DMS153 treated with DMSO at 0.1 percent for 48 hours (cell line): ENCODE data around the gene BCL3.

ENCODE experiments used
- DNase-seq: peaks from one replicate; lab custom pipeline; 2025; ENCODE audit not compliant: unreplicated experiment; lab: John Stamatoyannopoulos, UW

BCL3 gene

GRCh38 chr19:44785271-44785670 lies 36.8 kb downstream of the BCL3 start:
- DNase-seq: no peak

GRCh38 chr19:44785993-44786392 lies 37.5 kb downstream of the BCL3 start:
- DNase-seq: no peak

- no peak for DNase-seq
Measured at GRCh38 chr19:44788971-44789370, 40.5 kb downstream of the BCL3 start.

GRCh38 chr19:44789943-44790483 lies 41.5 kb downstream of the BCL3 start:
- DNase-seq: no peak

GRCh38 chr19:44792281-44792680 lies 43.8 kb downstream of the BCL3 start:
- no peak for DNase-seq

GRCh38 chr19:44794610-44795009 lies 46.1 kb downstream of the BCL3 start:
- no peak for DNase-seq

GRCh38 chr19:44795398-44795987 lies 47.0 kb downstream of the BCL3 start:
- DNase-seq: no peak

GRCh38 chr19:44796701-44797115 lies 48.2 kb downstream of the BCL3 start:
- peak; percentile 69 for DNase-seq

- DNase-seq: no peak
Measured at GRCh38 chr19:44799627-44800346, 51.3 kb downstream of the BCL3 start.

GRCh38 chr19:44800461-44800860 lies 52.0 kb downstream of the BCL3 start:
- peak; percentile 70 for DNase-seq

GRCh38 chr19:44803442-44804428 lies 55.2 kb downstream of the BCL3 start:
- DNase-seq: no peak

GRCh38 chr19:44806291-44806690 lies 57.8 kb downstream of the BCL3 start:
- no peak for DNase-seq

- peak; percentile 59 for DNase-seq
Measured at GRCh38 chr19:44807162-44807561, 58.7 kb downstream of the BCL3 start.

- DNase-seq: no peak
Measured at GRCh38 chr19:44807652-44808462, 59.3 kb downstream of the BCL3 start.

- no peak for DNase-seq
Measured at GRCh38 chr19:44808463-44809371, 60.2 kb downstream of the BCL3 start, which contains the start of gene BCAM. TSS of gene BCAM (plus strand) at chr19:44809103. CDS start at chr19:44809125, 22 bp downstream.
